Loucy (cell line): ENCODE measurements around the gene LRIG3.

ENCODE experiments used
- H2AFZ ChIP-seq: fragments of 200-600 bp; sonication (generic); 2 replicates; pipeline ENCODE4 v1.6.0; 2016; ENCODE audit warnings: antibody characterized with exemption, mild to moderate bottlenecking, low read length, moderate library complexity
- H3F3A ChIP-seq: fragments of 200-600 bp; 2 replicates; pipeline ENCODE4 v1.6.0; 2016; ENCODE audit warnings: antibody characterized with exemption, low read depth, mild to moderate bottlenecking
- H3K27me3 ChIP-seq: fragments of 200-600 bp; sonication (generic); 2 replicates; pipeline ENCODE4 v1.6.1; 2014; ENCODE audit warnings: low read length, mild to moderate bottlenecking; ENCODE audit not compliant: insufficient read depth, poor library complexity, severe bottlenecking
- H3K36me3 ChIP-seq: fragments of 200-600 bp; sonication (generic); 2 replicates; pipeline ENCODE4 v1.6.1; 2016; ENCODE audit warnings: low read length; ENCODE audit not compliant: insufficient read depth
- H3K4me1 ChIP-seq: fragments of 200-600 bp; sonication (generic); 2 replicates; pipeline ENCODE4 v1.5.1; 2014; ENCODE audit warnings: low read length, mild to moderate bottlenecking; ENCODE audit not compliant: insufficient read depth, poor library complexity, severe bottlenecking
- H3K4me2 ChIP-seq: fragments of 200-600 bp; sonication (generic); 2 replicates; pipeline ENCODE4 v1.6.0; 2014; ENCODE audit warnings: antibody characterized with exemption, low read length, low read depth, mild to moderate bottlenecking; ENCODE audit not compliant: poor library complexity, severe bottlenecking
- H3K4me3 ChIP-seq: fragments of 200-600 bp; sonication (generic); 2 replicates; pipeline ENCODE4 v1.5.1; 2014; ENCODE audit warnings: low read length, mild to moderate bottlenecking, mixed read lengths; ENCODE audit not compliant: poor library complexity, severe bottlenecking
- H3K79me2 ChIP-seq: fragments of 200-600 bp; sonication (generic); 2 replicates; pipeline ENCODE4 v1.6.1; 2014; ENCODE audit warnings: low read length; ENCODE audit not compliant: insufficient read depth
- H3K9ac ChIP-seq: fragments of 200-600 bp; sonication (generic); 2 replicates; pipeline ENCODE4 v1.6.0; 2014; ENCODE audit warnings: mild to moderate bottlenecking, low read depth, low read length, moderate library complexity; ENCODE audit not compliant: poor library complexity, severe bottlenecking
- H3K9me2 ChIP-seq: fragments of 200-600 bp; sonication (generic); replicated peaks from 2 replicates; pipeline ENCODE4 v1.6.1; 2016; ENCODE audit warnings: low read depth, low read length, mixed read lengths
- H3K9me3 ChIP-seq: fragments of 200-600 bp; sonication (generic); 2 replicates; pipeline ENCODE4 v1.6.1; 2014; ENCODE audit warnings: mild to moderate bottlenecking, antibody characterized with exemption, low read length, low read depth; ENCODE audit not compliant: insufficient read depth
- H4K20me1 ChIP-seq: fragments of 200-600 bp; sonication (generic); 2 replicates; pipeline ENCODE4 v1.6.0; 2014; ENCODE audit warnings: antibody characterized with exemption, low read length, mild to moderate bottlenecking; ENCODE audit not compliant: insufficient read depth, poor library complexity, severe bottlenecking
- EZH2phosphoT487 ChIP-seq: fragments of 200-600 bp; IDR thresholded peaks from 2 replicates; pipeline ENCODE4 v1.6.1; 2018; ENCODE audit warnings: antibody characterized with exemption, mild to moderate bottlenecking, moderate library complexity, borderline replicate concordance
- TF ChIP-seq, protein P1 (sequence below): fragments of 200-600 bp; sonication (generic); conservative IDR thresholded peaks from 2 replicates; pipeline ENCODE4 v1.5.1; 2014; ENCODE audit warnings: mild to moderate bottlenecking, antibody characterized with exemption, low read length

LRIG3 gene

GRCh38 chr12:58914457-58914856, 5.8 kb downstream of the LRIG3 start:
- Histone ChIP-seq H3K9me3 (no peaks in the 10 kb centered on the region), H4K20me1 (no peaks in the 10 kb centered on the region), H3F3A (no peaks in the 10 kb centered on the region), H3K79me2 (no peaks in the 10 kb centered on the region), H3K4me1 (no peaks in the 10 kb centered on the region), H3K9ac (no peak overlapping the region), H3K4me2 (no peak overlapping the region), H3K9me2 (no peaks in the 10 kb centered on the region), H3K36me3 (no peaks in the 10 kb centered on the region), H3K4me3 (no peak overlapping the region), H2AFZ (no peak overlapping the region), H3K27me3 (no peaks in the 10 kb centered on the region)
- TF ChIP-seq, protein P1, sequence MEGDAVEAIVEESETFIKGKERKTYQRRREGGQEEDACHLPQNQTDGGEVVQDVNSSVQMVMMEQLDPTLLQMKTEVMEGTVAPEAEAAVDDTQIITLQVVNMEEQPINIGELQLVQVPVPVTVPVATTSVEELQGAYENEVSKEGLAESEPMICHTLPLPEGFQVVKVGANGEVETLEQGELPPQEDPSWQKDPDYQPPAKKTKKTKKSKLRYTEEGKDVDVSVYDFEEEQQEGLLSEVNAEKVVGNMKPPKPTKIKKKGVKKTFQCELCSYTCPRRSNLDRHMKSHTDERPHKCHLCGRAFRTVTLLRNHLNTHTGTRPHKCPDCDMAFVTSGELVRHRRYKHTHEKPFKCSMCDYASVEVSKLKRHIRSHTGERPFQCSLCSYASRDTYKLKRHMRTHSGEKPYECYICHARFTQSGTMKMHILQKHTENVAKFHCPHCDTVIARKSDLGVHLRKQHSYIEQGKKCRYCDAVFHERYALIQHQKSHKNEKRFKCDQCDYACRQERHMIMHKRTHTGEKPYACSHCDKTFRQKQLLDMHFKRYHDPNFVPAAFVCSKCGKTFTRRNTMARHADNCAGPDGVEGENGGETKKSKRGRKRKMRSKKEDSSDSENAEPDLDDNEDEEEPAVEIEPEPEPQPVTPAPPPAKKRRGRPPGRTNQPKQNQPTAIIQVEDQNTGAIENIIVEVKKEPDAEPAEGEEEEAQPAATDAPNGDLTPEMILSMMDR = no peak
- no peak for TF ChIP-seq EZH2phosphoT487

- no peak for TF ChIP-seq EZH2phosphoT487
- TF ChIP-seq, protein P1 = no peak
- Histone ChIP-seq H3K36me3 (no peaks in the 10 kb centered on the region), H3F3A (no peaks in the 10 kb centered on the region), H3K4me3 (no peak overlapping the region), H3K27me3 (no peaks in the 10 kb centered on the region), H3K9ac (no peak overlapping the region), H3K4me1 (no peaks in the 10 kb centered on the region), H3K9me2 (no peaks in the 10 kb centered on the region), H3K79me2 (no peaks in the 10 kb centered on the region), H3K9me3 (no peaks in the 10 kb centered on the region), H4K20me1 (no peaks in the 10 kb centered on the region), H2AFZ (no peak overlapping the region), H3K4me2 (no peak overlapping the region)
Measured at GRCh38 chr12:58907391-58907790, 12.9 kb downstream of the LRIG3 start.

DNA sequence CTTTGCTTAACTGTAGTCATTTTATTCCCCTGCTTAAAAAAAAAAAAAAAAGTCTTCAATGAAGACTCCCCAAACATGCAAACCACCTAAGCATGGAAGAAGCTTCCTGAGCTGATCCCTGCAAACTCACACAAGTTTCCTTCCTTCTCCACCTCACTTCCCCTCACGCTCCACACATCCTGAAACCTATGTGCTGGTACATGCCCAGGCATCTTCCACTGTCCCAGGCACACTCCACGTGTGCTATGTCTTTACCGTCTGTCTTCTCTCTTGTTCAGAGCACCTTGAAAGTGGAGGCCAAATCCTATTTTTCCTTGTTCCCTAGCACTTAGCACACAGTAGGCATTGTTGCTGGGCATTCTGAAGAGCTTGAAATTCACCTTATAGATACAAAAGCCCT, 13.4 kb downstream of the LRIG3 start:
- Histone ChIP-seq H3K27me3 (no peaks in the 10 kb centered on the region), H3K4me3 (no peak overlapping the region), H4K20me1 (no peaks in the 10 kb centered on the region), H3K9me3 (no peaks in the 10 kb centered on the region), H3F3A (no peaks in the 10 kb centered on the region), H3K36me3 (no peaks in the 10 kb centered on the region), H3K4me2 (no peak overlapping the region), H2AFZ (no peak overlapping the region), H3K79me2 (no peaks in the 10 kb centered on the region), H3K9ac (no peak overlapping the region), H3K4me1 (no peaks in the 10 kb centered on the region), H3K9me2 (no peaks in the 10 kb centered on the region)
- TF ChIP-seq EZH2phosphoT487 = no peak
- TF ChIP-seq, protein P1 = no peak
